ENCODE measurements around the gene NOB1.
"Not testable (repeated sequence)": the region's sequence is repeated elsewhere in the genome, so short reads cannot be mapped to it uniquely, and the experiment has no call there.

Gene NOB1

DNA sequence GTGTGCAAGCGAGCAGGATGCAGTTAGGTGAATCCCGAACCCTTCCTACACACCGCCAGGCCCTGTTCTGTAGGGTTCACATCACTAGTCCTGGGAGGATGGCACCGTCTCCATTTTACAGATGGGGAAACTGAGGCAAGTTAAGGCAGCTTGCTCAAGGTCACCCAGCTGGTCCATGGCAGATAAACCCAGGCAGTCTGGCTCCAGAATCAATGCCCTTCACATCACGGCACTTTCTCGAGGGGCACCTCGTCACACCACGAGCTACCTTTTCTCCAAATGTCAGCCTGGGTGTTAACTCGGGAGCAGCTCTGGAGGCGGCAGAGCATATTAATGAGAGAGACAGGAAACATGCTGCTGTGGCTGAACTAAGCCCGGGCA lies 9.5 kb downstream of the NOB1 start:
- H3K36me3 Mint-ChIP-seq (ENCODE audit: low read depth): peaks cover 65% of the 10 kb centered on the region
- no peaks in the 10 kb centered on the region for H3K27me3 Mint-ChIP-seq (ENCODE audit: low read depth)
- H3K9me3 Mint-ChIP-seq: no peaks in the 10 kb centered on the region
- no peak overlapping the region for H3K4me3 Mint-ChIP-seq
- no peak overlapping the region for H3K27ac Mint-ChIP-seq
- H3K4me1 Mint-ChIP-seq (ENCODE audit: low read depth): no peaks in the 10 kb centered on the region
- no peak for DNase-seq (ENCODE audit: low spot score)

DNA sequence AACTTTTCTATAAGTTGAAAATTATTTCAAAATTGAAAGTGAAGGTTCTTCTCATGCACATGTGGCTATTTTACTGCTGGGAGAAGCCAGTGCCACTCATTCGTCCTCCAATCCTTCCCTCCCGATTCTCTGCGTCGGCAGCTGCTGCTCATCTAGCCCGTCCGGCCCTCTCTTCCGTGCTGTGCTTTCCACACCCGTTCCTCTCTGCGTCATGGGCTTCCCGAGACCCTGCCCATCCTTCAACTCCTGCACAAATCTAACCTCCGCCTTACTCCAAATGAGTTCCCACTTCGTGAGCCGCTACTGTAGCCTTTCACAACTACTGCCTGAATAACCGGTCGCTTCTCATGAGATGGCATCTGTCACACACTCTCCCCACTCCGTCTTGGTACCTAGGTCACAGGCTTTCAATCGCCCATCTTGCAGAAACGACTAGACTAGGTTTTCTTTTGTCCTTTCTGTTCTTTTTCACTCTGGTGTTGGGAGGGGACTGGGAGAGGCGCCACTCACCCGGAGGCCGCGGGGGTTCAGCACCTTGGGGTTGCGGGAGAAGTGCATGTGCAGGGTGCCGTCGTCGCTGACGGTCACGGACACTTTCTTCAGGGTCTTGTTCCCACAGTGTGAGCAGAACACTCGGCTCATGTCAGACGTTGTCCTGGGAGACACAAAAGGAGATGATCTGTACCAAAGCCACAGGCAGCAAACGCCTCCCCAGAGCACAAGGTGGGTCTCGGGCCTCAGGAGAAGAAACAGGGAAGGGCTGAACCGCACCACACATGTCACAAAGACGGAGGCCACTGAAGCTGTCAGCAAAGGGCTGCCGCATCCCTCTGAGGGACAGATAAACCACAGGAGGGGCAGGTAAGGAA lies 10.1 kb downstream of the NOB1 start:
- H3K27me3 Mint-ChIP-seq (ENCODE audit: low read depth): no peaks in the 10 kb centered on the region
- H3K4me1 Mint-ChIP-seq (ENCODE audit: low read depth): no peaks in the 10 kb centered on the region
- DNase-seq (ENCODE audit: low spot score): no peak
- H3K9me3 Mint-ChIP-seq: no peaks in the 10 kb centered on the region
- no peak overlapping the region for H3K4me3 Mint-ChIP-seq
- peaks cover 65% of the 10 kb centered on the region for H3K36me3 Mint-ChIP-seq (ENCODE audit: low read depth)
- no peak overlapping the region for H3K27ac Mint-ChIP-seq

DNA sequence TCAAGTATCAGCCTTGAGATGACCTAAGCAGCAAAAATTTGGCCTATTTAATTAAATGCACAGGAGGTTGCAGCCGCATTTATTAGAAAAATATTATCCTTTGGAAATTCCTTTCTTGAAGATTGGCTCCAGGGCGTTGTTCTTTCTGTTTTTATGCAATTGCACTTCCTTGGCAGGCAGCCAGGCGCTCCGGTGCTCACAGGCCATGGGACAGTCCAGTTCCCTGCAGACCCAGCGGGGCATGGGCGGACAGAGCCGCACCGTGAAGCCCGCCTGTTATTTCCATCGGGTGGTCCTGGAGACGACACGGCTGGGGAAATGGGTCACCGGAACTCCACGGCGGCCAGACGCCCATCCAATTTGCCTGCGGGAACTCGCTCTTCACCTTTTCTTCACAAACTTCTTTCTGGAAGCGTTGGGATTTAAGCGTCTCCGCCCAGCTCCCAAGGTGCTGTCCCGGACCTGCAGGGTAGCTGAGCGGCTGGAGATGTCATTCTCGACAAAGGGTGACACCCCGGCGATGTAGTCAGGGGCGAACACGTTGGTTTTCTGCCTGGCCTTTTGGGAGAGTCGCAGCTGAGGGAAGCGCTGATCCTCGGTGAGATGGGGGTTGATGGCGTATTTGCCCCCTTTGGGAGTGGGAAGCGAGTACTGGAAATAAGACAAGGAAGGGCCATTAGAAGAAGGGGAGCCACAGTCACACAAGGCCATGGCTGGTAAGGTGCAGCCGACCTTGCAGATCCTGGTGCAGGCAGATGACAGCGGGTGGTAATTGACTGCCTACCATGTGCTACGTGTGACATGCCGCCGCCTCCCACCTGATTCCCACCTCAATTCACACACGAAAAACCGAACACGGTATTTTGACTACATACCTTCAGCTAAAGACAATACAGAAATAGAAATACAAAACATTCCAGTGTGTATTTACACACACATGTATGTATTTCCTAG lies 12.5 kb downstream of the NOB1 start:
- Mint-ChIP-seq H3K4me3 (no peak overlapping the region), H3K36me3 (ENCODE audit: low read depth) (peaks cover 46% of the 10 kb centered on the region), H3K27ac (no peak overlapping the region), H3K4me1 (ENCODE audit: low read depth) (no peaks in the 10 kb centered on the region), H3K27me3 (ENCODE audit: low read depth) (no peaks in the 10 kb centered on the region), H3K9me3 (no peaks in the 10 kb centered on the region)
- no peak for DNase-seq (ENCODE audit: low spot score)

DNA sequence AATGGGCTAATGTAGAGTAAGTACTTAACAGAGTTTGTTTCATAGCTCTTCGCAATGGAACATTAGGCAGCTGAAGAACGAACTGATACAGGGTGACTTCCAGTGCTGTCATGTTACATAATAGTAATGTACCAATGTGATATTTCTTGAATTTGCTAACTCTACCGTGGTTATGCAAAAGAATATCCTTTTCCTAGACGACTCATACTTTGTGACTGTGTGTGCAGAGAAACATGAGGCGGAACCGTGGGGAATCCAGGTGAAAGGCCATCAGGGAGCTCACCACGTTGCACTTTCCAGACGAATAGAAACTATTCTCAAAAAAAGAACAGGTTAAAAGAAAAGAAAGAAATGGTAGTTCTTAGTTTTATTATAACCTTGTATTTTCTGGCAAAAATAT lies 13.2 kb downstream of the NOB1 start:
- H3K36me3 Mint-ChIP-seq (ENCODE audit: low read depth): peaks cover 45% of the 10 kb centered on the region

DNA sequence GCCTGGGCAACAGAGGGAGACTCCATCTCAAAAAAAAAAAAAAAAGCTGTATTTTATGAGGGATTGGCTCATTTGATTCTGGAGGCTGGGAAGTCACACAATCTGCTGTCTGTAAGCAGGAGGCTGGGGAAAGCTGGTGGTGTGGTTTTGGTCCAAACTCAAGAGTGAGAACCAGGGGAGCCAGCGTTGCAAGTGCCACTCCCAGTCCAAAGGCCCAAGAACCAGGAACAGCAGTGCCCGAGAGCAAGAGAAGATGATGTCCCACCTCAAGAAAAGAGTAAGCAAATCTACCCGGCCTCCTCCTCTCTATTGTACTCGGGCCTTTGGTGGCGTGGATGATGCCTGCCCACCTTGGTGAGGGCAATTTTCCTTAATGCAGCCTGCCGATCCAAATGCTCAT lies 22.6 kb downstream of the NOB1 start:
- peaks cover 2% of the 10 kb centered on the region for H3K36me3 Mint-ChIP-seq (ENCODE audit: low read depth)
- peaks cover 13% of the 10 kb centered on the region for H3K4me1 Mint-ChIP-seq (ENCODE audit: low read depth)
- no peaks in the 10 kb centered on the region for H3K9me3 Mint-ChIP-seq
- H3K4me3 Mint-ChIP-seq: no peak overlapping the region
- H3K27ac Mint-ChIP-seq: no peak overlapping the region
- DNase-seq (ENCODE audit: low spot score): no peak
- H3K27me3 Mint-ChIP-seq (ENCODE audit: low read depth): no peaks in the 10 kb centered on the region

More for the DNA sequence above, 13.2 kb downstream of the NOB1 start:
- no peaks in the 10 kb centered on the region for H3K27me3 Mint-ChIP-seq (ENCODE audit: low read depth)
- H3K27ac Mint-ChIP-seq: no peak overlapping the region
- no peak for DNase-seq (ENCODE audit: low spot score)
- no peaks in the 10 kb centered on the region for H3K4me1 Mint-ChIP-seq (ENCODE audit: low read depth)
- H3K4me3 Mint-ChIP-seq: no peak overlapping the region
- H3K9me3 Mint-ChIP-seq: no peaks in the 10 kb centered on the region

DNA sequence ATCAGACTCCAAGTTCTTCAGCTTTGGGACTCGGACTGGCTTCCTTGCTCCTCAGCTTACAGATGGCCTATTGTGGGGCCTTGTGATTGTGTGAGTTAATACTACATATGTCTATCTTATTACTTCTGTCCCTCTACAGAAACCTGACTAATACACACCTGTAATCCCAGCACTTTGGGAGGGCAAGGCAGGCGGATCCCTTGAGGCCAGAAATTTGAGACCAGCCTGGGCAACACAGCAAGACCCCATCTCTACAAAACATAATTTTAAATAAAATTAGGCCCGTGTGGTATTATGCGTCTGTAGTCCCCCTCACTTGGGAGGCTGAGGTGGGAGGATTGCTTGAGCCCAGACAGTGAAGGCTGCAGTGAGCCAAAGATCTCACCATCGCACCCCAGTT lies 23.4 kb downstream of the NOB1 start:
- not testable (repeated sequence) for H3K9me3 Mint-ChIP-seq; H3K27me3 Mint-ChIP-seq (ENCODE audit: low read depth); H3K27ac Mint-ChIP-seq; DNase-seq (ENCODE audit: low spot score); H3K36me3 Mint-ChIP-seq (ENCODE audit: low read depth); H3K4me3 Mint-ChIP-seq
- H3K4me1 Mint-ChIP-seq (ENCODE audit: low read depth): peaks cover 19% of the 10 kb centered on the region

DNA sequence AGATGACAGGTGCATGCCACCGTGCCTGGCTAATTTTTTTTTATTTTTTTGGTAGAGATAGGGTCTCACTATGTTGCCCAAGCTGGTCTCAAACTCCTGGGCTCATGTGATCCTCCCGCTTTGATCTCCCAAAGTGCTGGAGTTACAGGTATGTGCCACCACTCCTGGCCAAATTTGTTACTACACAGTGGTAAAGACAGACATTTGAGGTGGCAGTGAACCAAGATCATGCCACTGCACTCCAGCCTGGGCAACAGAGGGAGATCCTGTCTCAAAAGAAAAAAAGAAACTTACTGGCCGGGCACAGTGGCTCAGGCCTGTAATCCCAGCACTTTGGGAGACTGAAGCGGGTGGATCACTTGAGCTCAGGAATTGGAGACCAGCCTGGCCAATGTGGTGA lies 25.7 kb downstream of the NOB1 start:
- not testable (repeated sequence) for H3K9me3 Mint-ChIP-seq; H3K36me3 Mint-ChIP-seq (ENCODE audit: low read depth); DNase-seq (ENCODE audit: low spot score); H3K27ac Mint-ChIP-seq; H3K27me3 Mint-ChIP-seq (ENCODE audit: low read depth); H3K4me3 Mint-ChIP-seq
- H3K4me1 Mint-ChIP-seq (ENCODE audit: low read depth): peaks cover 31% of the 10 kb centered on the region

DNA sequence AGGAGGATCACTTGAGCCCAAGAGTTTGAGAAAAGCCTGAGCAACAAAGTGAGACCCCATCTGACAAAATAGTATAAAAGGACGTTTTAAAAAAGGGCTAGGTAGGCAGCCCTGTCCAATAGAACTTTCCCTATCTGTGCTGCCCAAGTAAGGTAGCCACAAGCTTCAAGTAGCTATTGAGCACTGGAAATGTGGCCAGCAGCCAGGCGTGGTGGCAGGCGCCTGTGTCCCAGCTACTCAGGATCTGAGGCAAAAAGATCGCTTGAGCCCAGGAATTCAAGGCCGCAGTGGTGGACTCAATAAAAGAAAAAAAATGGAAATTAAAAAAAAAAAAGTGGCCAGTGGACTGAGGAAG lies 26.8 kb downstream of the NOB1 start:
- Mint-ChIP-seq H3K36me3 (ENCODE audit: low read depth) (peaks cover 2% of the 10 kb centered on the region), H3K4me1 (ENCODE audit: low read depth) (peaks cover 39% of the 10 kb centered on the region), H3K27me3 (ENCODE audit: low read depth) (no peaks in the 10 kb centered on the region), H3K9me3 (no peaks in the 10 kb centered on the region), H3K4me3 (peak overlapping the region; percentile 94), H3K27ac (peak overlapping the region; percentile 95)
- no peak for DNase-seq (ENCODE audit: low spot score)

DNA sequence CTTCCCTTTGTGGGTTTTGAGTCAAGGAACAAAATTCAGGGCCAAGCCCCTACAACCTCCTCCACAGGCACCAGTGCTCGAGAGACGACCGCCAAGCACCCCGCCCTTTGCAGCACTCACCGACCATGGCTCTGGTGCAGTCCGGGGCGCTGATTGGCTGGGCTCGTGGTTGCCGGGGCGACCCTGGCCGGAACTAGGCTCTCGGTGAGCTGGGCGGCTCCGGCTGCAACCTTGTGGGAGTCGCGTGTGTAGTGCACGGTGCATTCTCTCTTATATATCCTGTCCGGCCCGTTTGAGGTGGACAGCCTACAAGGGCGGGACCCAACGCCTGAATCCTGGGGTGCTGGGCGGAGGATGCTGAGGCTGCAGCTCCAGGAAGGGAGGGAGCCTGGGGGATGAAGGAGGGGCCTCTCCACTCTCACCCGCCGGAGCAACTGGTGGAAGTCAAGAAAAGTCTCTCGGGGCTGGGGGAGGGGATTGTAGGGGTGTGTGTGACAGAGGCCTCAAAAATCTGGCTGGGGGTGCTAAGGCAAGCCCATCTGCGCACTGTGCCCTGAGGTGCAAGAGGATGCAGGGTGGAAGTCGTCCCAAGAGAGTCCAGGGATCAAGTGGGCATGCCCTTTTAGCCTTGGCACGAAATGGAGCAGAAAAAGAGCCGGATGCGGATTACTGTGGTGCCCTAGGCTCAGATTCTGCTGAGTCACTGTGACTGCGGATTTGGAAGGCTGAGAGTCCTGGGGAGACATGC lies 28.2 kb downstream of the NOB1 start, which contains the start of gene NQO1:
Gene NQO1, minus strand, starts transcription at position 248 of the 748 bp plus-strand sequence. Its CDS starts 121 bp downstream, at position 127.
- no peaks in the 10 kb centered on the region for H3K27me3 Mint-ChIP-seq (ENCODE audit: low read depth)
- peak within 1 kb of the TSS; percentile 95 for H3K27ac Mint-ChIP-seq
- DNase-seq (ENCODE audit: low spot score): peak; percentile 92
- peak within 1 kb of the TSS; percentile 94 for H3K4me3 Mint-ChIP-seq
- peaks cover 40% of the 10 kb centered on the region for H3K4me1 Mint-ChIP-seq (ENCODE audit: low read depth)
- peaks cover 2% of the 10 kb centered on the region for H3K36me3 Mint-ChIP-seq (ENCODE audit: low read depth)
- H3K9me3 Mint-ChIP-seq: no peaks in the 10 kb centered on the region

DNA sequence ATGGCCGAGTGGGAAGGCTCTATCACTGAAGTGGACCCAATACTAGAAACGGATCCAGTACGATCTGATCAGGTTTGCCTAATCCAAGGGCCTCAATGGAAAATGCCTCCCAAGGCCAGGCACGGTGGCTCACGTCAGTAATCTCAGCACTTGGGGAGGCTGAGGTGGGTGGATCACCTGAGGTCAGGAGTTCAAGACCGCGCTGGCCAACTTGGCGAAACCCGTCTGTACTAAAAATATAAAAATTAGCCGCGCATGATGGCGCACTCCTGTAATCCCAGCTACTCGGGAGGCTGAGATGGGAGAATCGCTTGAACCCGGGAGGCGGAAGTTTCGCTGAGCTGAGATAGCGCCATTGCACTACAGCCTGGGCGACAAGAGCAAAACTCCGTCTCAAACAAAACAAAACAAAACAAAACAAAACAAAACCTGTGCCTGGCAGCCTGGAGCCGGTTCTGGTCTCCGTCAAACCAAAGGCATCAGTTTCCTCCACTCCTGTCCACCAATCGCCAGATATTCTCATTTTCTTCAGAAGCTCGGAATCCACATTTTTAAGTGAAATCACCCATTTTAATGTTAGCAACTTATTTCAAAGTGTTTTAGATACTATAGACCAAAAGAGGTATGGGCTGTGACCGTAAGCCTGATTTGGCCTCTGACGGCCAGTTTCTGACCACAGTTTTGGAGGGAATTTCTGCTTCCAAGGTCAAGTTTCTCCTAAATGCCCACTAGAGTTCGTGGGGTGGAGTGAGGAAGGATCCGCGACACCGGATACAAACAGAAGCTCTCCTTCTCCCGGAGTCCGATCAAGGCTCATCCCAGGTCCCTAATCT lies 29.0 kb downstream of the NOB1 start:
- no peaks in the 10 kb centered on the region for H3K9me3 Mint-ChIP-seq
- H3K4me1 Mint-ChIP-seq (ENCODE audit: low read depth): peaks cover 40% of the 10 kb centered on the region
- peak overlapping the region; percentile 94 for H3K4me3 Mint-ChIP-seq
- H3K36me3 Mint-ChIP-seq (ENCODE audit: low read depth): peaks cover 3% of the 10 kb centered on the region
- H3K27me3 Mint-ChIP-seq (ENCODE audit: low read depth): no peaks in the 10 kb centered on the region
- DNase-seq (ENCODE audit: low spot score): no peak
- peak overlapping the region; percentile 95 for H3K27ac Mint-ChIP-seq

DNA sequence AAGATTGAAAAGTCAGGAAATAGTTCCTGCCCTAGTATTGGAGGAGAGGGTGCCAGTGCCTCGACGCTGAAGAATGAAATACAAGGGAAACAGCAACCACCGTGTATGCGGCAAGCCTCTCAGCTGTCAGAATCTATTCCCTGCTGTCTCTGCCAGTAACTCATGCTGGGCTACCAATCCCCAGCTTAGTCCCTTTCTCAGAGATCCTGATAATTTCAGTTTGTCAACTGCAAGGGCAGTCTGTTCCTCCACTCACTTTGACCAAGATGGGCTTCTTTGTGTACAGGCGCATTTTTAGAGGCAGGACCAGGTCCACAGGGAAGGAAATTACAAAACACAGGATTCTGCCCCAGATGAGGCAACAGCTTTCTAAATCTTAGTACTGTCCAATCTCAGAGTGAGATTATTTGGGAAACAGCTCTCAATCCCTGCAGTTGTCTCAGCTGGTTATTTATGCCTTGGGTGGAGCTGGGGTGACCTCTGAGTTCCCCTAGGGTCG lies 29.7 kb downstream of the NOB1 start:
- Mint-ChIP-seq H3K4me3 (peak overlapping the region; percentile 94), H3K27ac (peak overlapping the region; percentile 45), H3K27me3 (ENCODE audit: low read depth) (no peaks in the 10 kb centered on the region)

DNA sequence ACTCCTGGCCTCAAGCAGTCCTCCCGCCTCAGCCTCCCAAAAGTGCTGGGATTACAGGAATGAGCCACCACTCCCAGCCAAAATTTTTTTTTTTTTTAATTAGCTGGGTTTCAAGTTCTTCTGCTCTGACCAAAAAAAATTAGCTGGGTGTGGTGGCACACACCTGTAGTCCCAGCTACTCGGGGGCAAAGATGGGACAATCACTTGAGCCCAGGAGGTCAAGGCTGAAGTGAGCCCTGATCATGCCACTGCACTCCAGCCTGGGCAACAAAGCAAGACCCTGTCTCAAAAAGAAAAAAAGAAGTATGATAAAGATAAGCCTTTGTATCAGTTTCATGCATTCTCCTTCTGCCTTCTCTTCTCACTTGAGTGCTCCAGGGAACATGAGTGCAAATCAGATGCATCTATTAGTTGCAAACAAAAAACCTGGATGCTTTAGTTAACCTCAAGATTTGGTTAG lies 30.3 kb downstream of the NOB1 start:
- H3K27ac Mint-ChIP-seq: peak overlapping the region; percentile 31
- H3K9me3 Mint-ChIP-seq: no peaks in the 10 kb centered on the region
- no peaks in the 10 kb centered on the region for H3K27me3 Mint-ChIP-seq (ENCODE audit: low read depth)
- H3K4me3 Mint-ChIP-seq: peak overlapping the region; percentile 94
- H3K4me1 Mint-ChIP-seq (ENCODE audit: low read depth): peaks cover 36% of the 10 kb centered on the region
- peaks cover 2% of the 10 kb centered on the region for H3K36me3 Mint-ChIP-seq (ENCODE audit: low read depth)
- DNase-seq (ENCODE audit: low spot score): no peak

More for the DNA sequence above, 29.7 kb downstream of the NOB1 start:
- Mint-ChIP-seq H3K9me3 (no peaks in the 10 kb centered on the region), H3K36me3 (ENCODE audit: low read depth) (peaks cover 2% of the 10 kb centered on the region), H3K4me1 (ENCODE audit: low read depth) (peaks cover 40% of the 10 kb centered on the region)
- DNase-seq (ENCODE audit: low spot score): no peak
